ENCODE measurements around the gene KLHL3.
"Not testable (repeated sequence)": the region's sequence is repeated elsewhere in the genome, so short reads cannot be mapped to it uniquely, and the experiment has no call there.

The KLHL3 gene

DNA sequence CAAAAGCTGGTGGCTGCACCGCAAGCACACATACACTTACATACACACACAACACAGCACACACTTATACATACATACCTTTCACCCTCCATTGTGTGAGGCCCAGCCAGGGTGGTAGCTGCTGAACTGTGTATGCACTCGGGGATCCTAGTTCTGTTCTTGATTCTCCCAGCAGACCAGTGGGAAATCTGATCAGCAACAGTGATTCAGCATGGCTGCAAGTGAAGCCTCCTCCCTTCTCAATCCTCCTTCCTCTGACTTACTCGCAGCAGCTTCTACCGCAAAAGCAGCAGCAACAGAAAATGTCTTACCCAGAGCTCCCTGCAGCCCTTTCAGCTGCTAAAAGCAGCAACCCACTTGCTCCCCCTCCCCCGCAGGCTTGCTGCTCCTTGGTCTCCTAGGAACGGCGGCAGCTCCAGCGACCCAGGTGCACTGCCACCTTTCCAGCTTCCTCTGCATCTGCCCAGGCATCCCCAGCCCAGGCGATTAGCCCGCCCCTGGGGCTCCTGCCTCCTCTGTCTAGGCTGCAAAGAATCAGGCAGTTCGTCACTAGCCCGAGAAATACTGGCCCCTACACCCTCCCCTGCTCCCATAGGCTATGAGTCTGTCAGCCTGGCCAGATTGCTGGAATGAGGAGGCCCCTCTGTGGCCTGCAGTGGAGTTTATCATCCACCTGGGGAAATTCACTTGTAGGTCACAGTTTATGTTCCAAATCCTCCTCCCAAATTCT is at the start of gene KLHL3:
Gene KLHL3, minus strand, starts transcription at position 535 of the 730 bp plus-strand sequence. Its CDS starts 443 bp downstream, at position 92.
- DNase-seq (ENCODE audit: low spot score), result peak; percentile 24

- DNase-seq (ENCODE audit: low spot score), result no peak
Measured at GRCh38 chr5:137782984-137783536, 47.2 kb upstream of the KLHL3 start.

GRCh38 chr5:137782055-137782454 is 46.2 kb upstream of the KLHL3 start:
- DNase-seq (ENCODE audit: low spot score), result no peak

- peak; percentile 21 for DNase-seq (ENCODE audit: low spot score)
Measured at GRCh38 chr5:137778772-137779564, 43.1 kb upstream of the KLHL3 start.

GRCh38 chr5:137767937-137768336 is 32.0 kb upstream of the KLHL3 start:
- not testable (repeated sequence) for DNase-seq (ENCODE audit: low spot score)

DNA sequence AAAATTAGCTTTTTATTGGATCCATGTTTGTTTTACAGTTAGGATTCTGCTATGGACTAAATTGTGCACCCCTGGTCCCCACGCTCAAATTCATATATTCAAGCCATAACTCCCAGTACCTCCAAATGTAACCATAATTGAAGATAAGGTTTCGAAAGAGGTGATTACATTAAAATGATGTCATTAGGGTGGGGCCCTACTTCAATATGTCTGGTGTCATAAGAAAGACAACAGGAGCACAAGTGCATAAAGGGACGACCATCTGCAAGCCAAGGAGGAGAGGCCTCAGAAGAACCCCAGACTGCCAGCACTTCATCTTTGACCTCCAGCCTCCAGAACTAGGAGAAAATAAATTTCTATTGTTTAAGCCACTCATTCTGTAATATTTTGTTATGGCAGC is 25.7 kb upstream of the KLHL3 start:
- DNase-seq (ENCODE audit: low spot score), result no peak

- no peak for DNase-seq (ENCODE audit: low spot score)
Measured at GRCh38 chr5:137760719-137761516, 25.0 kb upstream of the KLHL3 start.

- no peak for DNase-seq (ENCODE audit: low spot score)
Measured at GRCh38 chr5:137760294-137760693, 24.4 kb upstream of the KLHL3 start.

DNA sequence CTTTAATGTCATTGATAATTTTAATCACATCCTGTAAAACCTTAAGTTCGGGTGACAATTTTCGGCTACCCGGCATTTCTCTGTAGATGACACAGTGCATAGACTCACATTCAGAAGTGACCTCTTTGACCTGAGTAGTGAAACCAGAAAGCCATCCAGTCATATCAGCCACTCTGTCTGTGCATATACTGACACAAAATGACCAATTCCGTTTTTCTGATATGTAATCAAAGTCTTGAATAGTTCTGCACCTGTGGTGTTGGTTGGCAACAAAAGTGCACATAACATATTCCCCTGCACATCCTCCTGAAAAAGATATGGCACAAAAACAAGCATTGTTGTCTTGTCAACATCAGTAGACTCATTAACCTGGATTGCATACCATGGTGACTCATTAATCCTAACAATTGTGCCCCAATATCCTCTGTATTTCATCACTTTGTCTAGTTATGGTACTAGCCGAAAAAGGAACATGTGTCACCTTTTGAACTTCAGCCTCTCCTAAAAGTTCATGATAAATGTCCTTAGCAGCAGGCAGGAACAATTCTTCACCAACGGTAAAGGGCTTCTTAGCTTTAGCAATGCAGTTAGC is 22.9 kb upstream of the KLHL3 start:
- no peak for DNase-seq (ENCODE audit: low spot score)

DNA sequence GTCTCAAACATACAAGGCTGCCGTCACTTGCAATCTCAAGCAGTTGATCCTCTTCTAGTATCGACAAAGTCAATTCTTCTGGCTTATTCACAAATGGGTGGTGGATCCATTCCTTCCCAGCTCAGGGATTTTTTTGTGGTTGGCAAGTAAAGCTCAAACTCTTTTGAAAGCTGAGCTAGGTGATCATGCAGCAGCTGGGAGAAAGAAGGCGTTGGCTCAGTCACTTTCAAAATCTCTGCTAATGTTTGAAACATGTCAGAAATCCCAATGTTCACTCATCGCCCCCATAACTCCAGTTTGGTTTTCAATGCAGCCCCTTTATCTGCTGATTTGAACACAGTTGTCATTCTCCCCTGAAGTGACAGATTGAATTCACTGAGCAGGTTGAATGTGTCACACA is 22.2 kb upstream of the KLHL3 start:
- no peak for DNase-seq (ENCODE audit: low spot score)

- DNase-seq (ENCODE audit: low spot score), result no peak
Measured at GRCh38 chr5:137757634-137758033, 21.7 kb upstream of the KLHL3 start.

GRCh38 chr5:137754961-137755762 is 19.3 kb upstream of the KLHL3 start:
- no peak for DNase-seq (ENCODE audit: low spot score)

DNA sequence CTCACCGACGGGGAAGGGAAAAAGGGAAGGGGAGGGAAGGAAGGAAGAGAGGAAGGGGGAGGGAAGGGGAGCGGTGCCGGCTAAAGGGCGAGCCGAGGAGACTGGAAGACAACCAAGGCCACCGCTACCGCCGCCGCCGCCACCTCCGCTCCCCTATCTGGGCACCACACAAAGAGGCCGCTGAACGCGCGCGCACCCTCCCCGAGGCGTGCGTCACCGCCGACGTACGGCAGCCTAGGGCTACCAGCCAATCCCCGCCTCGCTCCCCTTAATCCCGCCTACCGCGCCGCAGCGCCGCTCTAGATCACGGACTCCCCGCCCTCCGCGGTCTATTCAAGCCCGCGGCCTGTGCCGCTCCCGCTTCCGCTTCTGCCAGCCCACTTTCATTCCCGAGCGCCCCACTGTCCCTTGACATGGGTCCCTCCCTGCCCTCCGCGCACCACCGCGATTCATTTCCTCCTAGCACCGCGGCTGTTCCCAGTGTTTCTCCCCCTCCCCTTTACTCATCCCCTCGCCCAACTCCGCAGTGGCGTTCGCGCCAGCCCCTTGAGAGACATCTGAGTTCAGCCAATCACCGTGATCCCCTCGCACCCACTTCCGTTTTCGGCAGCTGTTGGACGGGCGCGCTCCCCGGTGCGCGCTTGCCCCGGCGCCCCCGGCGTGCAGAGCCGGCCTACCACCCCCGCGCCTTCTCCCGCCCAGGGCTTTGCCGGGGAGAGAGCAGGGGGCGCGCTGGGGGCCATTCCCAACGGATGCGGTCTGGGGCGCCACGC is 18.5 kb upstream of the KLHL3 start, which contains the start of gene HNRNPA0:
Gene HNRNPA0, minus strand, starts transcription at position 176 of the 773 bp plus-strand sequence. CDS start 297 bp downstream, outside the sequence.
- peak; percentile 99 for DNase-seq (ENCODE audit: low spot score)

GRCh38 chr5:137753691-137754187 is 17.9 kb upstream of the KLHL3 start:
- DNase-seq (ENCODE audit: low spot score), result peak; percentile 36

DNA sequence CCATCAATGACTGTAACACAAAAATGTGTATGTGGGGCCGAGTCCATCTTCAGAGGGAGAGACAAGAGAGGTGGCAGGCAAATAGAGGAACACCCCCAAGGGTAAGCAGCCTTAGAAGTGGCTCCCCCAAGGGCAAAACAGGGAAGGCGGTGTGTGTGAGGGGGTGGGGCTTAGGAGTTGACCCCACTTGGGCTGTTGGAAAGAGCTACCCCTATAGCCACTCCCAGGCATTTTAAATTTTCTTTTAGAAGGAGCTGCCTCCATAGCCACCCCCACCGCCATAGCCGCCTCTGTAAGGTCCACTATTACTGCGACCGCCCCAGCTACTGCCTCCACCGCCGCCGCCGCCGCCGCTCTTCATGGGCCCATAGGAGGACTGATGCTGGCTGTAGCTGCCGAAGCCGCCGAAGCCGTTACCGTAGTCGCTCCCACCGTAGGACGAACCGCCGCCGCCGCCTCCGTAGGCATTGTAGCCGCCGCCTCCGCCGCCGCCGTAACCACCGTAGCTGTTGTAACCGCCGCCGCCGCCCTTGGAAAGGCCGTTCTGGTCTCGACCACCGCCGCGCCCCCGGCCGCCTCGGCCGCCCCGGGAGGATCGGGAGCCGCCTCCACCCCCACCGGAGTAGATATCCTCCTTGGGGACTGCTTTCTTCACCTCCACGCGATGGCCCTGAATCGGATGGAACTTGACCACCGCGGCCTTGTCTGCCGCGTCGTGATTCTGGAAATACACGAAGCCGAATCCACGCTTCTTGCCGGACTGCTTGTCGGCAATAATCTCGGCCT is 17.2 kb upstream of the KLHL3 start:
- DNase-seq (ENCODE audit: low spot score), result peak; percentile 30

GRCh38 chr5:137751869-137752491 is 16.1 kb upstream of the KLHL3 start:
- no peak for DNase-seq (ENCODE audit: low spot score)

GRCh38 chr5:137750436-137750835 is 14.5 kb upstream of the KLHL3 start:
- no peak for DNase-seq (ENCODE audit: low spot score)

GRCh38 chr5:137747848-137748247 is 12.0 kb upstream of the KLHL3 start:
- DNase-seq (ENCODE audit: low spot score), result no peak

All from germinal center (tissue), 1 donor.